ENCODE results near the gene ATP6V0A1. TPM values are rescaled to one million over a fixed set of nuclear protein-coding genes. Genes with fewer than 3 reads are reported as not detected.
"Not testable (repeated sequence)": the region's sequence is repeated elsewhere in the genome, so short reads cannot be mapped to it uniquely, and the experiment has no call there.

The ATP6V0A1 gene
- total RNA-seq, 1 experiment from 2014 or later, result 13.9 TPM

- DNase-seq (ENCODE audit: low read depth), result no peak
These were observed 79.8 kb downstream of the ATP6V0A1 start for GRCh38 chr17:42538482-42538881.

DNA sequence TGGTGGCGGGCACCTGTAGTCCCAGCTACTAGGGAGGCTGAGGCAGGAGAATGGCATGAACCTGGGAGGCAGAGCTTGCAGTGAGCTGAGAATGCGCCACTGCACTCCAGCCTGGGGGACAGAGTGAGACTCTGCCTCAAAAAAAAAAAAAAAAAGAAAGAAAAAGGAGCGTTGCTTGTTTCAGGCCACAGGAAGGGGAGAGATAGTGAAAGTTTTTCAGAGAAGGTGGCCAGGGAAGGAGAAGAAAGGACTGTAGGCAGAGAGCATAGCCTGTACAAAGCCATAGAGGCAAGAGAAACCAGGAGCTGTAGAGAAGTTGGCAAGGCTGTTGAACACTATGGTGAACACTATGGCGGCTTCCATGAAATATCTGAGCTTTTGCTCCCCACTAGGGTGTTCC lies 81.9 kb downstream of the ATP6V0A1 start:
- not testable (repeated sequence) for DNase-seq (ENCODE audit: low read depth)

DNA sequence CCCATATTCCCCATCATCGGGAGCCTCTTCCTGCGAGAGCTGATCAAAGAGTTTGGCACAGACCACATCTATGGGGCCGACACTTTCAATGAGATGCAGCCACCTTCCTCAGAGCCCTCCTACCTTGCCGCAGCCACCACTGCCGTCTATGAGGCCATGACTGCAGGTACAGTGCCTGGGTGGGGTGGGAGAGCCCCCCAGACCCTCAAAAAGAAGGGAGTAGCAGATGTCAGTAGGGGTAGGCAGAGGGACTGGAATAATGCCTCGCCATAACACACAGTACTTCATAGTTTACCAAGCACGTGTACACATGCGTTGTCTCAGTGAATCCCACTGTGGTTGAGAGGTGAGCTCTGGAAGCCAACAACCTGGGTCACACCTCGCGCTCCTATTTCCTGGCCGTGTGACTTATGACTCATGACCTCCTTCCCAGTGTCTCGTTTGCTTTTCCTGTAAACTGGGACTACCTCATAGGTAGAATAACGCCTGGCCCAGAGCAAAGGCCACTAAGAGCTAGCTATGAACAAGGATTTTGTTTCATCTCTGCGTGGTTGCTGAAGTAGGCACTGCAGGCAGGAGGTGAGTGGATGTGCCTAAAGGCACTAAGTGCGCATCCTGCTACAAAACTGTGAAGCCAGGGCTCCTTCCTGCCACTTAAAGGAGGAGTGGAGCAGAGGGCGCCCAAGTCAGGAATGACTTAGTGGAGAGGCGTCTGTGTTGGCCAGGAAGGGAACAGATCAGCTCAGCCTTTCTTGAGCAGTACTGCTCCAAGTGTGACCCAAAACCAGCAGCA lies 82.6 kb downstream of the ATP6V0A1 start:
- no peak for DNase-seq (ENCODE audit: low read depth)

DNA sequence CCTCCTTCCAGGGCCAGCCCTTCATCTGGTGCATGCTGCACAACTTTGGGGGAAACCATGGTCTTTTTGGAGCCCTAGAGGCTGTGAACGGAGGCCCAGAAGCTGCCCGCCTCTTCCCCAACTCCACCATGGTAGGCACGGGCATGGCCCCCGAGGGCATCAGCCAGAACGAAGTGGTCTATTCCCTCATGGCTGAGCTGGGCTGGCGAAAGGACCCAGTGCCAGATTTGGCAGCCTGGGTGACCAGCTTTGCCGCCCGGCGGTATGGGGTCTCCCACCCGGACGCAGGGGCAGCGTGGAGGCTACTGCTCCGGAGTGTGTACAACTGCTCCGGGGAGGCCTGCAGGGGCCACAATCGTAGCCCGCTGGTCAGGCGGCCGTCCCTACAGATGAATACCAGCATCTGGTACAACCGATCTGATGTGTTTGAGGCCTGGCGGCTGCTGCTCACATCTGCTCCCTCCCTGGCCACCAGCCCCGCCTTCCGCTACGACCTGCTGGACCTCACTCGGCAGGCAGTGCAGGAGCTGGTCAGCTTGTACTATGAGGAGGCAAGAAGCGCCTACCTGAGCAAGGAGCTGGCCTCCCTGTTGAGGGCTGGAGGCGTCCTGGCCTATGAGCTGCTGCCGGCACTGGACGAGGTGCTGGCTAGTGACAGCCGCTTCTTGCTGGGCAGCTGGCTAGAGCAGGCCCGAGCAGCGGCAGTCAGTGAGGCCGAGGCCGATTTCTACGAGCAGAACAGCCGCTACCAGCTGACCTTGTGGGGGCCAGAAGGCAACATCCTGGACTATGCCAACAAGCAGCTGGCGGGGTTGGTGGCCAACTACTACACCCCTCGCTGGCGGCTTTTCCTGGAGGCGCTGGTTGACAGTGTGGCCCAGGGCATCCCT lies 84.8 kb downstream of the ATP6V0A1 start:
- no peak for DNase-seq (ENCODE audit: low read depth)

- DNase-seq (ENCODE audit: low read depth), result no peak
These were observed 86.2 kb downstream of the ATP6V0A1 start for GRCh38 chr17:42544874-42545283.

DNA sequence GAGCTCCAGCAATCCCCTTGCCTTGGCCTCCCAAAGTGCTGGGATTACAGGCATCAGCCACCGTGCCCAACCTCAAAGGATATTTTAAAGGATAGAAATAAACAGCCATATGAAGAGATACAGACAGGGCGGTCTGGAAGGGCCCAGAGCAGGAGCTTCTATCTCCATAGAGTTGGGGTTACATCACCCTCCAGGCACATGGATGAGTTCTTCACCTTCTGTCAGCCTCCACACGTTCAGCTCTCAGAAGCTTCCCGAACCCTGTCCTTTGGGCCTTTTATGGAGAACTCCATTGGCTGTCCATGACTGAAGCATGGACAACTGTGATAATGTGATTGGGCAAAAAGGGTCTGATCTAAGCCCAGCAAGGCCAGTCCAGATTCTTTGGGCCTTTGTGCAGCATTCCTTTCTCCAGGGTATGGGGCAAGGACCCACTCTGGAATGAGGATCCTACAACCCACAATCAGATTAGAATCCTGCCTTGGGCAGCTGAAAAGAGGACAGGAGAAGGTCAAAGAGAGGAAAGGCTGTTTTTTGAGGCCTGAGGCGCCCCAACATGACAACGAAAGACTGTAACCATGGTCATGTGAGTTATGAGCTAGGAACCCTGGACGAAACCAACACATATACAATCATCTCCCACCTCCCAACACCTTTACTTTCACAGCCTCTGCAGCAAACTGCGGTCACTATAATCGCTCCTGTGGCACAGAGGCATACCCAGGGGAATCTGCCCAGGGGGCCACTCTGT lies 87.3 kb downstream of the ATP6V0A1 start:
- not testable (repeated sequence) for DNase-seq (ENCODE audit: low read depth)

DNA sequence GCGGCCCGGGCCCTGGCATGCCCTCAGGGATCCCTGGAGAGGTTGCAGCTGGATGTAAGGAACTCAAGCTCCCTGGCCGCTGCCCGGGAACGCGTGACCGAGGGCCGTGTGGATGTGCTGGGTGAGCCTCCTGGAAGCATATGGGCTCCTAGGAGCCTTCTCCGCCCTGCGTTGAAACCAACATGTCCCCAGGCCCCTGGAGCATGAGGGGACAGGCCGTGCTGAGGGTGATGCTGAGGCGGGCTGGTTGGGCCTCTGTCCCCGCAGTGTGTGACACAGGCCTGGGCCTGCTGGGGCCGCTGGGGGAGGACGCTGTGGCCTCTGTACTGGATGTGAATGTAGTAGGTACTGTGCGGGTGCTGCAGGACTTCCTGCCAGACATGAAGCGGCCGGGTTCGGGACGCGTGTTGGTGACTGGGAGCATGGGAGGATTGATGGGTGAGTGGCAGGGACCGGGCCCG lies 88.4 kb downstream of the ATP6V0A1 start:
- no peak for DNase-seq (ENCODE audit: low read depth)

DNA sequence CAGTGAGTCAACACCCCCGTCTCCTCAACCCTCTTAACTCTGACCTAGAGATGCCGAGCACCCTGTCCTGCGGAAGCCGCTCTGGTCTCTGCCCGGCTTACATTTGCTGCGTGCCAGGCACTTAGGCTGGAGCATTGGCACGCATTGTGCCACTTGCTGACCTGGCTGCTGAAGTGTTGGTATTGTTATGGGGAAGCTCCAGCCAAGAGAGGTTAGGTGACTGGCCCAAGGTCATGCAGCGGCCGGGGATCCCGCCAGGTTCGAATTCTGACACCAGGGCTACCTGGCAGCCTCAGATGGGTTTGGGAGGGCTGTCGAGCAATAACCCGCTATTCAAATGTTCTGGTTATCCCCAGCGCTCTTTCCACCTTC lies 89.0 kb downstream of the ATP6V0A1 start:
- DNase-seq (ENCODE audit: low read depth), result no peak

GRCh38 chr17:42548070-42548837 lies 89.6 kb downstream of the ATP6V0A1 start:
- DNase-seq (ENCODE audit: low read depth), result no peak

GRCh38 chr17:42548993-42549755 lies 90.5 kb downstream of the ATP6V0A1 start:
- DNase-seq (ENCODE audit: low read depth), result no peak

GRCh38 chr17:42552736-42553135 lies 94.1 kb downstream of the ATP6V0A1 start, which contains the start of gene HSD17B1:
Gene HSD17B1, plus strand, starts transcription at chr17:42552923. Its CDS starts 11 bp downstream, at chr17:42552934.
- DNase-seq (ENCODE audit: low read depth), result not testable (repeated sequence)

DNA sequence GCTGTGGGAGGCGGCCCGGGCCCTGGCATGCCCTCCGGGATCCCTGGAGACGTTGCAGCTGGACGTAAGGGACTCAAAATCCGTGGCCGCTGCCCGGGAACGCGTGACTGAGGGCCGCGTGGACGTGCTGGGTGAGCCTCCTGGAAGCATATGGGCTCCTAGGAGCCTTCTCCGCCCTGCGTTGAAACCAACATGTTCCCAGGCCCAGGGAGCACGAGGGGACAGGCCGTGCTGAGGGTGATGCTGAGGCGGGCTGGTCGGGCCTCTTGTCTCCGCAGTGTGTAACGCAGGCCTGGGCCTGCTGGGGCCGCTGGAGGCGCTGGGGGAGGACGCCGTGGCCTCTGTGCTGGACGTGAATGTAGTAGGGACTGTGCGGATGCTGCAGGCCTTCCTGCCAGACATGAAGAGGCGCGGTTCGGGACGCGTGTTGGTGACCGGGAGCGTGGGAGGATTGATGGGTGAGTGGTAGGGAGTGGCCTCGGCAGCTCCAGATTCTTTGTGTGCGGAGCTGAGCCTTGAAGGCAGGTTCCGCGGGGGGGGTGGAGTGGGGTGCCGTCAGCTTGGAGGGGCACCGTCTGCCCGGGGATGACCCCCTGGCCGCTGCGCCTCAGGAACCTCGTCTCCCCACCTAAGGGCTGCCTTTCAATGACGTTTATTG lies 94.6 kb downstream of the ATP6V0A1 start:
- DNase-seq (ENCODE audit: low read depth), result no peak

- no peak for DNase-seq (ENCODE audit: low read depth)
These were observed 95.2 kb downstream of the ATP6V0A1 start for GRCh38 chr17:42553866-42554249.

- DNase-seq (ENCODE audit: low read depth), result peak; percentile 74
These were observed 95.8 kb downstream of the ATP6V0A1 start for GRCh38 chr17:42554250-42555121.

DNA sequence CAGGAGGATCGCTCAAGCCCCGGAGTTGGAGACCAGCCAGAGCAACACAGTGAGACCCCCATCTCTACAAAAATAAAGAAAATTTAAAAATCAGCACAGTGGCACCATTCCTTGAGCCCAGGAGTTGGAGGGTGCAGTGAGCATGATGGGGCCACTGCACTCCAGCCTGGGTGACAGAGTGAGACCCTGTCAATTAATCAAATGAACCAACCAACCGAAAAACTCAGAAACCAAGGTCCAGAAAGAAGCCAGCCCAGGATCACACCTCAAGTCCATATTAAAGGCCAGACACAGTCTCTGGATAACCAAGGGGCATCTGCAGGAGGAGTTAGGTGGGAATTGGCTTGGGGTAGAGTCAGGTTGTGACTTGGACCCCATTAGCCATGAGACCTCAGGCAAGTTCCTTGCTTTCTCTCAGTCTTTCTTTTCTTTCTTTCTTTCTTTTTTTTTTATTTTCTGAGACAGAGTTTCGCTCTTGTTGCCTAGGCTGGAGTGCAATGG lies 96.5 kb downstream of the ATP6V0A1 start:
- DNase-seq (ENCODE audit: low read depth), result no peak

- DNase-seq (ENCODE audit: low read depth), result not testable (repeated sequence)
These were observed 97.4 kb downstream of the ATP6V0A1 start for GRCh38 chr17:42555961-42556617.

GRCh38 chr17:42559075-42559474 lies 100.4 kb downstream of the ATP6V0A1 start:
- no peak for DNase-seq (ENCODE audit: low read depth)

DNA sequence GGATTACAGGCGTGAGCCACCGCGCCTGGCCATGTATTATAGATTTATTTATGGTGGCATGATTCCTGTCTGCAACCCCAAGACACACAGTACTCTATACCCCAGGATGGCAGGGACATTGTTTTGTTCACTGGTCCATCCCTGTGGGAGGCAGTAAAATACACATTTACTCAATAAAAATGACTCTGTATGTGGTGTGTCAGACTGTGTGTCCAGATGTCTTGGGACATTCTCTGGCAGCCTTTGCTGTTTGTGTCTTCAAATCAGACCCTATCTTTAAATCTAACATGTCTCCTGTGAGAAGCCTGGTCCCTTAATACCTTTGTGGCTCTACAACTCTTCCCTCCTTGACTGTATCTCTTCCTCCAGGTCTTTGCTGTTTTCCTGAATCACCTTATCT lies 101.6 kb downstream of the ATP6V0A1 start:
- no peak for DNase-seq (ENCODE audit: low read depth)
